NB4 (cell line): ENCODE data around the gene DNAAF1.

Source experiments
- CTCF ChIP-seq: IDR thresholded peaks from one replicate; pipeline ENCODE4 v1.5.1; 2012; ENCODE audit warnings: low read depth, low read length
- MAX ChIP-seq: IDR thresholded peaks from 2 replicates; pipeline ENCODE4 v1.6.1; 2011; ENCODE audit warnings: low read depth, low read length
- MYC ChIP-seq: IDR thresholded peaks from 2 replicates; pipeline ENCODE4 v1.6.1; 2011; ENCODE audit warnings: low read depth, low read length
- POLR2A ChIP-seq: IDR thresholded peaks from 2 replicates; pipeline ENCODE4 v1.6.1; 2011; ENCODE audit warnings: mild to moderate bottlenecking; ENCODE audit not compliant: insufficient read length; ENCODE audit errors: extremely low read depth

- TF ChIP-seq CTCF = no peak
- no peak for TF ChIP-seq POLR2A
- TF ChIP-seq MAX = no peak
- no peak for TF ChIP-seq MYC
Observed at GRCh38 chr16:84218176-84218823, 73.2 kb downstream of the DNAAF1 start.
